Activated T-helper 1 cell treated with anti-CD3 and anti-CD28 coated beads, Interleukin-12 subunit alpha, Interleukin-12 subunit beta, Interleukin-2, Interleukin-4 antibody, amounts not matched to agents 30 ng/mL and 10 ng/mL and 1 ng/mL, durations not matched to agents 14 hours and 24 hours and 36 hours (primary cell): ENCODE measurements around the gene UVSSA. TPM values are rescaled to one million over a fixed set of nuclear protein-coding genes. Genes with fewer than 3 reads are reported as not detected.

Experiments
- DNase-seq: peaks from one replicate; pipeline ENCODE4 v3.0.0; 2021; ENCODE audit warnings: low spot score
- H3K27ac Mint-ChIP-seq: one replicate; pipeline ENCODE4 v1.8.0; 2021; ENCODE audit warnings: mild to moderate bottlenecking, mixed read lengths
- H3K27me3 Mint-ChIP-seq: one replicate; pipeline ENCODE4 v1.8.0; 2022; ENCODE audit warnings: mild to moderate bottlenecking, moderate library complexity, mixed read lengths; ENCODE audit not compliant: insufficient read depth
- H3K36me3 Mint-ChIP-seq: one replicate; pipeline ENCODE4 v1.8.0; 2021; ENCODE audit warnings: low read depth, mixed read lengths
- H3K4me1 Mint-ChIP-seq: one replicate; pipeline ENCODE4 v1.8.0; 2021; ENCODE audit warnings: low read depth, mixed read lengths
- H3K4me3 Mint-ChIP-seq: one replicate; pipeline ENCODE4 v1.8.0; 2021; ENCODE audit warnings: mild to moderate bottlenecking, moderate library complexity, mixed read lengths
- H3K9me3 Mint-ChIP-seq: one replicate; pipeline ENCODE4 v1.8.0; 2021; ENCODE audit warnings: mixed read lengths
- intact Hi-C: fragments of 100-400 bp; cut with micrococcal nuclease; formaldehyde crosslinking; loops from one replicate; pipeline ENCODE4 v1.15.1; 2024
- total RNA-seq: library from RNA; stranded (reverse); gene quantifications from 2 replicates; pipeline ENCODE4 v1.2.3, GENCODE V29; 2022

UVSSA gene
- total RNA-seq, 1 donor from 2014 or later = 25.8 TPM

- H3K27ac Mint-ChIP-seq = no peak overlapping the region
- intact Hi-C loops = no loop called here
- no peaks in the 10 kb centered on the region for H3K4me1 Mint-ChIP-seq
- H3K4me3 Mint-ChIP-seq = no peak overlapping the region
- no peak for DNase-seq
- H3K27me3 Mint-ChIP-seq = peaks cover 15% of the 10 kb centered on the region
- H3K9me3 Mint-ChIP-seq = peaks cover 14% of the 10 kb centered on the region
- peaks cover 7% of the 10 kb centered on the region for H3K36me3 Mint-ChIP-seq
Measured at GRCh38 chr4:1400191-1400805, 53.3 kb downstream of the UVSSA start.

GRCh38 chr4:1400831-1401408 lies 53.9 kb downstream of the UVSSA start:
- Mint-ChIP-seq H3K9me3 (peaks cover 10% of the 10 kb centered on the region), H3K27me3 (peaks cover 16% of the 10 kb centered on the region), H3K4me3 (no peak overlapping the region), H3K36me3 (peaks cover 4% of the 10 kb centered on the region), H3K4me1 (no peaks in the 10 kb centered on the region), H3K27ac (no peak overlapping the region)
- no peak for DNase-seq
- intact Hi-C loops = no loop called here

GRCh38 chr4:1401409-1402020 lies 54.5 kb downstream of the UVSSA start:
- H3K27ac Mint-ChIP-seq = no peak overlapping the region
- H3K4me3 Mint-ChIP-seq = no peak overlapping the region

GRCh38 chr4:1402021-1402515 lies 55.1 kb downstream of the UVSSA start:
- Mint-ChIP-seq H3K27ac (no peak overlapping the region), H3K4me1 (no peaks in the 10 kb centered on the region), H3K9me3 (peaks cover 10% of the 10 kb centered on the region), H3K36me3 (peaks cover 4% of the 10 kb centered on the region), H3K27me3 (peaks cover 16% of the 10 kb centered on the region), H3K4me3 (no peak overlapping the region)
- intact Hi-C loops = no loop called here
- DNase-seq = no peak

More at GRCh38 chr4:1401409-1402020, 54.5 kb downstream of the UVSSA start:
- DNase-seq = no peak
- Mint-ChIP-seq H3K36me3 (peaks cover 4% of the 10 kb centered on the region), H3K4me1 (no peaks in the 10 kb centered on the region), H3K9me3 (peaks cover 10% of the 10 kb centered on the region), H3K27me3 (peaks cover 16% of the 10 kb centered on the region)
- intact Hi-C loops = no loop called here

GRCh38 chr4:1402516-1403091 lies 55.6 kb downstream of the UVSSA start:
- Mint-ChIP-seq H3K4me3 (no peak overlapping the region), H3K27ac (no peak overlapping the region), H3K9me3 (peaks cover 10% of the 10 kb centered on the region), H3K4me1 (no peaks in the 10 kb centered on the region), H3K27me3 (peaks cover 19% of the 10 kb centered on the region), H3K36me3 (peaks cover 4% of the 10 kb centered on the region)
- no peak for DNase-seq
- intact Hi-C loops = no loop called here

GRCh38 chr4:1403177-1403583 lies 56.2 kb downstream of the UVSSA start:
- Mint-ChIP-seq H3K4me3 (no peak overlapping the region), H3K36me3 (peaks cover 4% of the 10 kb centered on the region), H3K4me1 (no peaks in the 10 kb centered on the region), H3K27ac (no peak overlapping the region), H3K27me3 (peaks cover 21% of the 10 kb centered on the region), H3K9me3 (peaks cover 10% of the 10 kb centered on the region)
- intact Hi-C loops = no loop called here
- no peak for DNase-seq

GRCh38 chr4:1403591-1404572 lies 56.9 kb downstream of the UVSSA start:
- peaks cover 25% of the 10 kb centered on the region for H3K27me3 Mint-ChIP-seq
- H3K27ac Mint-ChIP-seq = no peak overlapping the region
- no peaks in the 10 kb centered on the region for H3K4me1 Mint-ChIP-seq
- peaks cover 6% of the 10 kb centered on the region for H3K36me3 Mint-ChIP-seq
- H3K4me3 Mint-ChIP-seq = no peak overlapping the region
- no peak for DNase-seq
- peaks cover 5% of the 10 kb centered on the region for H3K9me3 Mint-ChIP-seq
- intact Hi-C loops = no loop called here

GRCh38 chr4:1404573-1405253 lies 57.7 kb downstream of the UVSSA start:
- Mint-ChIP-seq H3K36me3 (peaks cover 6% of the 10 kb centered on the region), H3K4me3 (no peak overlapping the region), H3K4me1 (no peaks in the 10 kb centered on the region), H3K9me3 (peaks cover 3% of the 10 kb centered on the region), H3K27me3 (peaks cover 28% of the 10 kb centered on the region), H3K27ac (peak overlapping the region; percentile 89)
- DNase-seq = no peak
- intact Hi-C loops = loop anchor here (5.0 kb wide), 1 partner anchor 827 kb away; the partner anchor contains the start of gene TMEM271

GRCh38 chr4:1405254-1405635 lies 58.2 kb downstream of the UVSSA start:
- DNase-seq = no peak
- peaks cover 29% of the 10 kb centered on the region for H3K27me3 Mint-ChIP-seq
- peaks cover 6% of the 10 kb centered on the region for H3K36me3 Mint-ChIP-seq
- no peaks in the 10 kb centered on the region for H3K4me1 Mint-ChIP-seq
- no peak overlapping the region for H3K4me3 Mint-ChIP-seq
- peaks cover 3% of the 10 kb centered on the region for H3K9me3 Mint-ChIP-seq
- H3K27ac Mint-ChIP-seq = peak overlapping the region; percentile 89
- intact Hi-C loops = loop anchor here (5.0 kb wide), 1 partner anchor 828 kb away; the partner anchor contains the start of gene TMEM271

- Mint-ChIP-seq H3K4me1 (no peaks in the 10 kb centered on the region), H3K9me3 (peaks cover 3% of the 10 kb centered on the region), H3K4me3 (no peak overlapping the region), H3K36me3 (peaks cover 6% of the 10 kb centered on the region), H3K27ac (no peak overlapping the region), H3K27me3 (peaks cover 30% of the 10 kb centered on the region)
- no peak for DNase-seq
- intact Hi-C loops = loop anchor here (5.0 kb wide), 1 partner anchor 829 kb away; the partner anchor contains the start of gene TMEM271
Measured at GRCh38 chr4:1405636-1406393, 58.8 kb downstream of the UVSSA start.

GRCh38 chr4:1406394-1406980 lies 59.5 kb downstream of the UVSSA start, which contains the start of gene NKX1-1:
TSS of gene NKX1-1 (minus strand) at chr4:1406442. CDS start at chr4:1406442, 0 bp downstream.
- peak within 1 kb of the TSS; percentile 89 for H3K27ac Mint-ChIP-seq
- H3K4me3 Mint-ChIP-seq = no peak within 1 kb of the TSS
- H3K9me3 Mint-ChIP-seq = peaks cover 3% of the 10 kb centered on the region
- DNase-seq = no peak
- intact Hi-C loops = loop anchor here (5.0 kb wide), 1 partner anchor 829 kb away; the partner anchor contains the start of gene TMEM271
- H3K4me1 Mint-ChIP-seq = no peaks in the 10 kb centered on the region
- peaks cover 32% of the 10 kb centered on the region for H3K27me3 Mint-ChIP-seq
- peaks cover 6% of the 10 kb centered on the region for H3K36me3 Mint-ChIP-seq
